HG02943 (cell line): ENCODE measurements around the gene KRTAP2-1.
"Not testable (repeated sequence)": the region's sequence is repeated elsewhere in the genome, so short reads cannot be mapped to it uniquely, and the experiment has no call there.

ENCODE experiments used
- ATAC-seq: cut with Tn5 transposase; IDR thresholded peaks from one replicate; pipeline ENCODE4 v1.9.1; 2021; ENCODE audit warnings: mild to moderate bottlenecking, low read depth, moderate library complexity; ENCODE audit not compliant: unreplicated experiment

KRTAP2-1 gene

DNA sequence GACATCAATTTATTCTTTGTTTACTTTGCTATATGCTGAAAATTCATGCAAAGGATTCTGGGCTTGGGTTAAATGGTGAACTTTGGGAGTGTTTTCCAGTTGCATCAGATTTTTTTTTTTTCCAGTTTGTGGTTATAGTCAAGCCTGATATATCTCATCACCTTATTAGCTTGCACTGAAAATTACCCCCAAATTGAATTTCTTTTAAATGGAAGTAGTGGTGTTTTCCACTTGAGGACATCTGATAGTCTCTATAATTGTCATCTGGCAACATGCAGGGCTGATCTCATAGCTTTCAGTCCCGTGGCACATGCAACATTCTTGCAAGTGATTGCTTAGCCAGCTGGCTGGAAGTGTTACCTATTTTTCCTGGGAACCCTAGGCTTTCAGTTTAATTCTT is 33.5 kb downstream of the KRTAP2-1 start:
- ATAC-seq, result no peak

DNA sequence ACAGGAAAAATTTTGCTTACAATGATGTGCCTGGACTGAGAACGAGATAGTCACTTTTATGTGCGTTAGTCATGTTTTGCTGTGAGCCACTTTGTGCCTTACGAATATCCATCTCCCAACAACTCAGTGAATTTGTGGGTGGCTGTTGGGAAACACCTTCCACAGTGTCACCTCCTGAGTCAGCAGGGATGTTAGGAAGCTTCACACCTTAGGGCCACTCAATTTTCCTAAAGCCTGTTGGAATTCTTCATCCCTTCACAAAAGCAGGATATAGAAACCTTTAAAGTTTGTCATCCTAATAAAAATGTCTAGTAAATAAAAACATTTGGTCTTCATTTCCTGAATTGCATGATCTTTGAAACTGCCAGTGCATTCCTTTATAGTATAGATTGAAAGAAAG is 33.9 kb downstream of the KRTAP2-1 start:
- ATAC-seq, result no peak

DNA sequence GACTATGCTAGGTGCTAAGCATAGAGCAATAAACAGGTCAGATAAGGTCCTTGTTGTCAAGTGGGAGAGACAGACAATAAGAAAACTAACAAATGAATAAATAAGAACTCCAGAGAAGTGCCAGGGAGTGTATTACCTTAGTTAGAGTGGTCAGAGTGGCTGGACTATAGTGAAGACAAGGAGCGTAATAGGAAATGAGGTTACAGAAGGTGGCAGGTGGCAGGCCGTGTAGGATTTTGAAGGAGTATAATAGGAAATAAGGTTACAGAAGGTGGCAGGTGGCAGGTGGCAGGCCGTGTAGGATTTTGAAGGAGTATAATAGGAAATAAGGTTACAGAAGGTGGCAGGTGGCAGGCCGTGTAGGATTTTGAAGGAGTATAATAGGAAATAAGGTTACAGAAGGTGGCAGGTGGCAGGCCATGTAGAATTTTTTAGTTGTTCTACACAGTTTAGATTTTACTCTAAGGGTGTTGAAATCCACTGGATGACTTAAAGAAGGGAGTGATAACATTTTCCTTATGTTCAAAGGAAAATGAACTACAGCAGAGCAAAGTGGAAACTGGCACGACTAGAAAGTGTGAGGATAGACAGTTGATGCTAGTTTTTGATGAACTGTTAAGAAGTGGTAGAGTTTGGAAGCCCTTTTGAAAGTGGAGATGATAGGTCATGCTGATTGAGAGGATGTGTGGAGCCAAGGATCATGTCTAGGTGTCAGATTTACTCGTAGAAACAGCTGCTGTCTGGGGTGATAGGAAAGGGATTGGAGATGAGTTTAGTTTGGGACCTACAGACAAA is 34.6 kb downstream of the KRTAP2-1 start:
- ATAC-seq, result no peak

DNA sequence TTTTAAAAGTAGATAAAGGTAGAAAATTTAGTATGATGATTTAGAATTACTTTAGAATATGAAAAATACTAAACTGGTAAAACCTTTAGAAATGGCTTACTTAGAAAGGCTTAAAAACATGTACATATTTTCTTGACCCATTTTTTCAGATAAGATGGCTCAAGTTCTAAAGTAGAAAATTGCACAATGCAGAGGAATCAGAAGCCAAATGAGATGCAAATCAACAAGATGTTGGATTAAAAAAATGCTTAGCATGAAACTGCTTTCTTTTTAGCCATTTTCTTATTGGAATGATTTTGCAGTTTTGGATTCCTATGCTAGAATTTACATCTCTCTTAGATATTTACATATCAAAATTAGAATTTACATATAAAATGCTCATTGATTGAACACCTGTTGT is 36.7 kb downstream of the KRTAP2-1 start:
- no peak for ATAC-seq

DNA sequence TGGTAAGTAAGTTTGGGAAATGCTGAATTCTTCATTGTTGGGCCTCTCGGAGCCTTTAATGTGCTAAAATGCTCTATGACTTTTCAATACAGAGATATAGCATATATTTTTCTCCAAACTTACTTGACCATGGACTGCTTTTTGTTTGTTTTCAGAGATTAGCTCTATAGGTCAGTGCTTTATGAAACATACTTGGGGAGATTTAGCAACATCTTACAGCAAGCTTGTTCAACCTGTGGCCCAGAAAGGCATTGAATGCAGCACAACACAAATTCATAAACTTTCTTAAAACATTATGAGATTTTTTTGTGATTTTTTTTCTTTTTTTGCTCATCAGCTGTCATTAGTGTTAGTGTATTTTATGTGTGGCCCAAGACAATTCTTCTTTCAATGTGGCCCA is 37.2 kb downstream of the KRTAP2-1 start:
- ATAC-seq, result no peak

DNA sequence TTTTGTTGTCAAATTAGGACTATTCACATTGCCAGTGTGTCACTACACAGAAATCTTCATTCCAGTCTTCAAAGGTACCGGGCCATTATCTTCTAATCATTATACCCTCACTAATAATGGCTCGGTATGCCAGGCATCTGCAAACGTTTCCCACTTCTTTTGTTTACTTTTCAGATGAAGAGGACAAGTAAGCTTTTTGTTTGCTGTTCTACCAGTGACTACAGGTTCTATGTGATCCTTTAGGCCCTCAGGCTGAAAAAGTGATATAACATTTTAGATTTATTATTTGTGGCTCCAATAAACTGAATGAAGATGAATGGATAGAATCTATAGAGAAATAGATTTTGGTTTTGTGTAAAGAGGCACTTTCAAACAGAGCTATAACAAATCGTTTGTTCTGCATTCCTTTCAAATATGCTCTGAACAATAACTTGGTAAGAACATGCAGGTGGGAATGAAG is 37.8 kb downstream of the KRTAP2-1 start:
- no peak for ATAC-seq

DNA sequence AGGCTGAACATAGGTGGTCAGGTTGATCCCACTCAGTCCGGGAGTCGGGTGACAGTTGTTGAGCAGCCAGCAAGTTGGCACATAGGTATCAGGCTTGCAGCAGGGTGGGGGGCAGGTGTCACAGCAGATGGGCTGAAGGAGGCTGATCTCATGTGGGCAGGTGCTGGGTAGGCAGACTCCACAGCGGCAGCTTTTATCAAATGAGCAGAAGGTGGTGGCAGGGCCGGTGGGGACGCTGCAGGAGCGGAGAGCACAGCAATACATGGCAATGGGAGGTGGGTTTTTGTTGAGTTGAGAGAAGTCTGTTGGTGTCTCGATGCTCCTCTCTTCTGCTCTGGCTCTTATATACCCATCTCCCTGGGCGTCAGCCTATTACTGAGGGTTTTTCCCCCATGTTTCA is 38.3 kb downstream of the KRTAP2-1 start, which contains the start of gene KRTAP3-1:
KRTAP3-1 (minus strand) TSS at position 318 of the 400 bp plus-strand sequence; CDS start at position 264, 54 bp downstream.
- no peak for ATAC-seq

DNA sequence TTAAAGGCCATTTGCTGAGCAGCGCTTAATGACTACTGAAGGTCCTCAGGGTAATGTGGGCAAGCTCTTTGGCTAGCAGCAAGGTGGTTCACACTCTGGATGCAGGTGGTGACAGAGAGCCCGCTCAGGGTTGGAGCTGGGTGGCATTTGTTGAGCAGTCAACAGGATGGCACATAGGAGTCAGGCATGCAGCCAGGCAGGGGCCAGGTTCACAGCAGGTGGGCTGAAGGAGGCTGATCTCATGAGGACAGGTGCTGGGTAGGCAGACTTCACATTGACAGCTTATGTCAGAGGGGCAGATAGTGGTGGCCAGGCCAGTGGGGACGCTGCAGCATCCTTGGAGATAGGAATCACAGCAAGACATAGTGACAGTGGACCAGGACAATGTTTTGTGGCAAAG is 42.7 kb downstream of the KRTAP2-1 start:
- ATAC-seq, result no peak

DNA sequence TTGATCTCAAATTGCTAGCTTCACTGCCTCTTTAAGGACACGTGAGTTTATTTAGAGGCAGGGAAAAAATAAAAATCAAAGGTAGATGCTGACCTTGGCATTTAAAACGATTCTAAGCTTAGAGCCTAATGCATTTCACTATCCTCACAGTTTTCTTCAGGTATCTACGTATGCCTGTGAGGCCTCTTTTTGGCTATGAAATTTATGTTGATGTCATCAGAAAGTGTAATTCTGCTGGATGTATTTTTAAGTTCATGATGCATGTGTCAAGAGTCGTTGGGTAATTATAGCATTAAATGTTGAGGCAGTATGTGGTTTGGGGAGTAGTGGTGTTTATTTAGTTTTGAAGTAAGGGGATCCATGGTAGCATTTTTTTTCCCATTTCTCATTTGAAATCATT is 43.2 kb downstream of the KRTAP2-1 start:
- no peak for ATAC-seq

DNA sequence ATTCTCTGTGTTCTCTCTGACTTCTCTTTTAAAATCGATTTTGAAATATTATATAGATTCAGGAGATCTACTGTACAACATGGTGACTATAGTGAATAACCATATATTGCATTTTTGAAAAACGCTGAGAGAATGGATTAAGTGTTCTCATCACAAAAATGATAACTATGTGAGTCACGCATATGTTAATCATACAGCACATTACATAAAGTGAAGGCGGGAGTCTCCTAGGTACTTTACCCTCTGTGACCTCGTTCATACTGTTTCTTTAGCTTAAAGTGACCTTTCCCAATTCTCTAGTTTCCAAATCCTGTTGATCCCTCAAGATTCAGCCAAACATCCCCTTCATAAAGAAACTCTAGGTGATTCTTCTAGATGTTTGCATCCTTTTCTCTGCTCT is 44.3 kb downstream of the KRTAP2-1 start:
- no peak for ATAC-seq

DNA sequence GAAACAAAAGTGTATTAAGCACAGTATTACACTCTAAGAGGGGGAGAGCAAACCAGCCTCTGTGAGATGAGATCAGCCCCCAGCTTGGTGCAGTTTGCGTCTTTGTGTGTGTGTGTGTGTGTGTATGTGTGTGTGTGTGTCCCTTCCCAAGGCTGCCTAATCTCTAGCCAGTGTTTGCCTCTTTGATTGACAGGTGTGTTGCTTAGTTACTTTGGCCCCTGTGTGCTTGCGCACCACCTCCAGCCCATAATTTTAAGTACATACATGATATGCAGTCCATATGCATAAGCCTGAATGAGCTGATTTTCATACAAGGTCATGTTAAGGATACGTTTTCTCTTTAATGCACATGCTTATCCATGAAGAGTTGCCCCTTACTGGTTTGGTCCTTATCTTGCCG is 45.3 kb downstream of the KRTAP2-1 start:
- no peak for ATAC-seq

DNA sequence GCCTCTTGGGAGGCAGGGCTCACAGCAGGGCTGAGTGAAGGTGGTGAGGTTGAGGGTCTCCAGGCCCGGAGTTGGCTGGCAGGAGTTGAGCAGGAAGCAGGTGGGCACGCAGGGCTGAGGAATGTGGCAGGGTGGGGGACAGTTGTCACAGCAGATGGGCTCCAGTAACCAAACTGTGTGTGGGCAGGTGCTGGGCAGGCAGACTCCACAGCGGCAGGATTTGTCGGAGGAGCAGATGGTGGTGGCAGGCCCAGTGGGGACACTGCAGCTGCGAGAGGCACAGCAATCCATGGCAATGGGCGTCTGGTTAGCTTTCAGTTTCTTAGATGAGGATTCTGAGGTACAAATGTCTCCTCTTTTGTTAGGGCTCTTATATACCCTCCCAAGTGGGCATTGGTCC is 47.6 kb downstream of the KRTAP2-1 start, which contains the start of gene KRTAP3-2:
KRTAP3-2 (minus strand) TSS at position 344 of the 400 bp plus-strand sequence; CDS start at position 291, 53 bp downstream.
- ATAC-seq, result not testable (repeated sequence)

DNA sequence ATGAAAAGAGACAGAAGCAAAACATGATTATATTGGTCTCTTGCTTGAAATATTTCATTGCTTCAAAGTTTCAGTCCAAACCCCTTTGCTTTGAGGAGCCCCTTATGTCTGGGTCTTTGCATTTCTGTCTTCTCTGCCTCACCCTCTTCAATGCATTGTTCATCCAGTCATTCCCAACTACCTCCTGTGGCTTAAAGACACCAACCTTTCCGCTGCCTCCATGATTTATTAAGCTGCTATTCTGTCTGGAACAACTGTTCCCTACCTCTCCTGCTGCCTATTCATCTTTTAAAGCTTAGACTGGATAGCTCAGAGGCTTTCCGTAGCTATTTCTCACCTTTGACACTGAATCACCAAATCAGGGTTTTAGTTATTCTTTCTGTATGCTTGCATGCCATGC is 49.8 kb downstream of the KRTAP2-1 start:
- no peak for ATAC-seq

DNA sequence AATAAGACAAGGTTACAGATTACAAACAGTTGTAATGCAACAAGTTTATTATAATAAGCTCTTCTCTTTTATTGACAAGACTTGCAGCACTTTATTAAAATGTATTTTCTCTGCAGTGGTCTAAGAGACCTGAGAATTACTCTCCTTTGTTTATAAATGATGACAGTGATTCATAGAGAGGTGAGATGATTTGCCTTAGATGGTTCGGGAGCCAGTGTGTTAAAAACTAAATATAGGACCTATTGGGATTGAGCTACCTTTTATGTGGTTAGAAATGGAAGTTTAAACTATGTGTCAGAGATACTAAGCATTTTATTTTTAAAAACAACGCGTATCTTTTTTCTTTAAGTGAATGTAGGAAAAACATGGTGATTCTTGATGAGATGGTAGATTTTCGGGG is 50.3 kb downstream of the KRTAP2-1 start:
- no peak for ATAC-seq
